Liver (tissue), 9 donors: ENCODE results near the gene NUDC. TPM values are rescaled to one million over a fixed set of nuclear protein-coding genes. Genes with fewer than 3 reads are reported as not detected.
A peak's percentile ranks its signal among the peaks of the same experiment; 100 is the strongest.

Experiments
- DNase-seq: peaks from one replicate; pipeline ENCODE4 v3.0.0-alpha.2; 2017; ENCODE audit warnings: low spot score
- H3K27ac ChIP-seq, 2 donors: one replicate each; pipeline ENCODE4 v1.7.0; 2013; ENCODE audit warnings: inconsistent platforms in 2 of 2, low read length in 2 of 2, control low read depth in 1 of 2, low read depth in 1 of 2, mild to moderate bottlenecking in 1 of 2
- H3K27me3 ChIP-seq, 4 donors: one replicate each; pipeline versions ENCODE4 v1.6.1 to v1.7.0; 2013; ENCODE audit warnings: low read length in 3 of 4, inconsistent platforms in 1 of 4, mild to moderate bottlenecking in 1 of 4, moderate library complexity in 1 of 4; ENCODE audit not compliant: control insufficient read depth in 4 of 4, insufficient read depth in 4 of 4
- H3K36me3 ChIP-seq, 4 donors: one replicate each; pipeline versions ENCODE4 v1.6.1 to v1.7.0; 2013; ENCODE audit warnings: low read length in 3 of 4, mild to moderate bottlenecking in 3 of 4, low read depth in 1 of 4, moderate library complexity in 1 of 4; ENCODE audit not compliant: control insufficient read depth in 4 of 4, insufficient read depth in 3 of 4
- H3K4me1 ChIP-seq, 4 donors: one replicate each; pipeline versions ENCODE4 v1.6.1 to v1.7.0; 2013; ENCODE audit warnings: low read length in 3 of 4, mild to moderate bottlenecking in 3 of 4, moderate library complexity in 1 of 4; ENCODE audit not compliant: control insufficient read depth in 4 of 4, insufficient read depth in 4 of 4
- H3K4me3 ChIP-seq, 3 donors: one replicate each; pipeline versions ENCODE4 v1.6.1 to v1.7.0; 2013; ENCODE audit warnings: low read length in 3 of 3, control low read depth in 1 of 3, low read depth in 1 of 3, mild to moderate bottlenecking in 1 of 3
- H3K9ac ChIP-seq, 2 donors: one replicate each; pipeline ENCODE4 v1.7.0; 2013; ENCODE audit warnings: low read length in 2 of 2, mild to moderate bottlenecking in 2 of 2, moderate library complexity in 2 of 2, control low read depth in 1 of 2, low read depth in 1 of 2
- H3K9me3 ChIP-seq, 4 donors: one replicate each; pipeline versions ENCODE4 v1.6.1 to v1.7.0; 2013; ENCODE audit warnings: low read length in 3 of 4; ENCODE audit not compliant: control insufficient read depth in 4 of 4
- ATF3 ChIP-seq: IDR thresholded peaks from 2 replicates; pipeline ENCODE4 v1.6.1; 2016; ENCODE audit warnings: antibody characterized with exemption
- CTCF ChIP-seq: fragments of 150-350 bp; IDR thresholded peaks from 2 replicates; pipeline ENCODE4 v1.5.1; 2017; ENCODE audit warnings: improper control_type of control experiment, low read depth, low read length; ENCODE audit not compliant: missing input control
- EGR1 ChIP-seq, 2 donors: IDR thresholded peaks; 2 replicates each; pipeline ENCODE4 v1.6.1; 2016 to 2018; ENCODE audit warnings: antibody characterized with exemption in 2 of 2, low read depth in 2 of 2
- FOXA1 ChIP-seq: IDR thresholded peaks from 2 replicates; pipeline ENCODE4 v1.6.1; 2016; ENCODE audit warnings: antibody characterized with exemption
- FOXA2 ChIP-seq: IDR thresholded peaks from 2 replicates; pipeline ENCODE4 v1.6.1; 2016; ENCODE audit warnings: antibody characterized with exemption
- GABPA ChIP-seq, 2 donors: IDR thresholded peaks in 1 of 2; conservative IDR thresholded peaks in 1 of 2; 2 replicates each; pipeline ENCODE4 v1.6.1; 2016; ENCODE audit warnings: antibody characterized with exemption in 2 of 2, mild to moderate bottlenecking in 1 of 2, moderate library complexity in 1 of 2
- HNF4A ChIP-seq, 2 donors: conservative IDR thresholded peaks; 2 replicates each; pipeline ENCODE4 v1.6.1; 2016; ENCODE audit warnings: antibody characterized with exemption in 2 of 2, mild to moderate bottlenecking in 2 of 2
- HNF4G ChIP-seq: IDR thresholded peaks from 2 replicates; pipeline ENCODE4 v1.6.1; 2016; ENCODE audit warnings: antibody characterized with exemption
- JUND ChIP-seq, 2 donors: IDR thresholded peaks; 2 replicates each; pipeline ENCODE4 v1.6.1; 2016; ENCODE audit warnings: antibody characterized with exemption in 2 of 2
- MAX ChIP-seq: IDR thresholded peaks from 2 replicates; pipeline ENCODE4 v1.6.1; 2016; ENCODE audit warnings: antibody characterized with exemption
- NR2F2 ChIP-seq: IDR thresholded peaks from 2 replicates; pipeline ENCODE4 v1.6.1; 2016; ENCODE audit warnings: antibody characterized with exemption
- RAD21 ChIP-seq, 2 donors: IDR thresholded peaks; 2 replicates each; pipeline ENCODE4 v1.6.1; 2016; ENCODE audit warnings: antibody characterized with exemption in 2 of 2, mild to moderate bottlenecking in 2 of 2
- REST ChIP-seq: IDR thresholded peaks from 2 replicates; pipeline ENCODE4 v1.6.1; 2016; ENCODE audit warnings: antibody characterized with exemption, mild to moderate bottlenecking
- RXRA ChIP-seq, 2 donors: IDR thresholded peaks; 2 replicates each; pipeline ENCODE4 v1.6.1; 2017 to 2018; ENCODE audit warnings: antibody characterized with exemption in 2 of 2, mild to moderate bottlenecking in 1 of 2
- SP1 ChIP-seq: IDR thresholded peaks from 2 replicates; pipeline ENCODE4 v1.6.1; 2018; ENCODE audit warnings: antibody characterized with exemption, mild to moderate bottlenecking
- TAF1 ChIP-seq: conservative IDR thresholded peaks from 2 replicates; pipeline ENCODE4 v1.6.1; 2016; ENCODE audit warnings: antibody characterized with exemption, mild to moderate bottlenecking
- YY1 ChIP-seq: IDR thresholded peaks from 2 replicates; pipeline ENCODE4 v1.6.1; 2016; ENCODE audit warnings: antibody characterized with exemption, mild to moderate bottlenecking
- ZBTB33 ChIP-seq: IDR thresholded peaks from 2 replicates; pipeline ENCODE4 v1.6.1; 2016; ENCODE audit warnings: antibody characterized with exemption
- WGBS: extraction: QIAGEN DNeasy Blood & Tissue Kit; methylation state at CpG from one replicate; pipeline ENCODE4 v1.1.7; 2013; 5-methylcytosine and 5-hydroxymethylcytosine counted together
- polyA plus RNA-seq, 2 donors: library from polyadenylated mRNA; stranded (reverse) in 1 of 2; unstranded in 1 of 2; fragments of 200-250 nt in 1 of 2; fragments of >200 nt in 1 of 2; fragmentation: Nextera tagmentation in 1 of 2; extraction: Ambion mirVana in 1 of 2; gene quantifications; one replicate each; pipeline versions ENCODE4 v1.2.1 to v1.2.3, GENCODE V29; 2013 to 2015
- total RNA-seq, 2 donors: library from RNA; depleted of rRNA; stranded (reverse); fragments of >200 nt; gene quantifications; one replicate each; pipeline ENCODE4 v1.2.3, GENCODE V29; 2014
- donor health status: healthy.
- donor health status: healthy.
- donor health status: healthy.
- donor health status: healthy.
- donor health status: healthy.

The NUDC gene
- total and polyA plus RNA-seq, 4 donors, result 18.2 to 50.7 (median 36.2) TPM

- peak within 1 kb of the TSS; percentile 71 to 81 (median 75) for H3K4me3 ChIP-seq
- no peaks in the 10 kb centered on the region for H3K27me3 ChIP-seq
- H3K36me3 ChIP-seq, result peaks cover 9 to 43% (median 31%) of the 10 kb centered on the region in 4 donors
- DNase-seq, result peak; percentile 86
- H3K4me1 ChIP-seq, result peaks cover 1 to 20% (median 17%) of the 10 kb centered on the region in 4 donors
- peak within 1 kb of the TSS; percentile 73 to 82 for H3K9ac ChIP-seq
- no peaks in the 10 kb centered on the region for H3K9me3 ChIP-seq
- no peak for TF ChIP-seq NR2F2
- peak; percentile 64 for TF ChIP-seq MAX
- TF ChIP-seq FOXA2, result no peak
- peak; percentile 40 for TF ChIP-seq TAF1
- TF ChIP-seq CTCF, result no peak
- no peak for TF ChIP-seq RXRA (IDR thresholded peaks at IDR 0.05)
- TF ChIP-seq ZBTB33, result peak; percentile 89
- peak; percentile 76 to 95 for TF ChIP-seq GABPA (IDR thresholded peaks at IDR 0.05 in 1 of 2, conservative IDR thresholded peaks at IDR 0.05 in 1 of 2)
- TF ChIP-seq REST, result peak; percentile 78
- TF ChIP-seq RAD21 (IDR thresholded peaks at IDR 0.05), result peak in 1 of 2 donors; percentile 5
- TF ChIP-seq FOXA1, result no peak
- no peak for TF ChIP-seq ATF3
- no peak for TF ChIP-seq HNF4A (conservative IDR thresholded peaks at IDR 0.05)
- no peak for TF ChIP-seq HNF4G
- TF ChIP-seq YY1, result peak; percentile 69
- no peak for TF ChIP-seq EGR1 (IDR thresholded peaks at IDR 0.05; ENCODE audit: low read depth in 2 of 2)
- TF ChIP-seq SP1, result no peak
- TF ChIP-seq JUND (IDR thresholded peaks at IDR 0.05), result no peak
- peak within 1 kb of the TSS; percentile 81 to 82 for H3K27ac ChIP-seq
- 2% methylated on average over 89 of the region's 89 CpGs for WGBS
These were observed 31.7 kb upstream of the NUDC start, which contains the start of gene GPN2 for GRCh38 chr1:26889551-26890466. GPN2 (minus strand) TSS chr1:26890283; CDS start chr1:26890096, 187 bp downstream.
